Measurements from ENCODE around the gene ARHGEF6.
A peak's percentile ranks its signal among the peaks of the same experiment; 100 is the strongest.

Gene ARHGEF6

DNA sequence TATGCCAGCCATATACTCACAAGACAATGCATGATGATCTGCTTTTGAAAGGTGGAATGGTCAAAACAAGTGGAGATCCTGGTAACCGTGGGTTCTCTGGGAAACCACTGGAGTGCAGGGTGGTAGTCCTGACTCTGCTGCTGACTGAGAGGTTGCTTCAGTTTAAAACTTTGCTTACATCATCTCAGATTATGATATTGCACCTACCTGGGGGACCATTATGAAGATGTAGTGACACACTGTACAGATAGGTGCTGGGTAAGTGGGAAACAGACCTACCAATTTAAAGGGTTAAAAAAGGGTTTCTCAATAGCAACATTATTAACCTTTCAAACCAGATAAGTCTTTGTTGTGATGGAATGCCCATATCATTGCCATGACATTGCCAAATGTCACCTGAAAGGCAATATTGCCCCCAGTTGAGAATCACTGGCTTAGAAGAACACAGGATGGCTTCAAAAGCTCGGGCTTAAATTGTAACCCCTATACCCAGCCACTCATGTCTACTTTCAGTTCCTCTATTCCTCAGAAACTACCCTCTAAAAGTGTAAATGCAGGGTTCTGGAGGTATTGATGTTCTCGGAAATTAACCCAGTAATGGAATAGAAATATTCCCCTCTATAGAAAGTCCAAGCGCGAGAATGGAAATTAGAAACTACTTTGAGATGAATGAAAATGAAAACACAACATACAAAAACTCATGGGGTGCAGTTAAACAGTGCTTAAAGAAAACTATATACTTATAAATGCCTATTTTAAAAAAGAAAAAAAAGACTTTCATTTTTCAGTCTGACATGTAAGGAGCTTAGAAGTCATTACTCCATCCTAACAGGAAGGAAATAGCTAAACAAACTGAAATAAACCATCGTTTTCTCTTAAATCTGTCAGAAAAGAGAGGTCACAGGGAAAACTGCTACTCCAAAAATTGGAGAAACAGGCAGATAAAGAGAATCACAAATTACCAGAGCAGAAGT is 65.8 kb downstream of the ARHGEF6 start:
- Histone ChIP-seq H3K4me3 (ENCODE audit: low read length) (peak overlapping the region; percentile 34), H3F3A (ENCODE audit: control insufficient read depth, insufficient read depth) (no peaks in the 10 kb centered on the region), H3K4me2 (ENCODE audit: low read length) (peak overlapping the region; percentile 55), H3K9me2 (replicated peaks; ENCODE audit: control insufficient read depth, low read length) (no peaks in the 10 kb centered on the region), H3K4me1 (ENCODE audit: control insufficient read depth, low read length) (peaks cover 26% of the 10 kb centered on the region), H3K9me3 (ENCODE audit: control insufficient read depth, insufficient read depth, low read length) (no peaks in the 10 kb centered on the region), H3K79me2 (ENCODE audit: control insufficient read depth, low read length) (no peaks in the 10 kb centered on the region), H3K27ac (ENCODE audit: low read depth, low read length) (peak overlapping the region; percentile 18; the same call in 1 of the 2 replicates), H3K27me3 (ENCODE audit: control insufficient read depth, low read length) (no peaks in the 10 kb centered on the region), H3K36me3 (ENCODE audit: control insufficient read depth, low read length) (peaks cover 10% of the 10 kb centered on the region), H4K20me1 (ENCODE audit: control insufficient read depth, insufficient read depth, low read depth, low read length) (no peaks in the 10 kb centered on the region)
- TF ChIP-seq, protein P1, sequence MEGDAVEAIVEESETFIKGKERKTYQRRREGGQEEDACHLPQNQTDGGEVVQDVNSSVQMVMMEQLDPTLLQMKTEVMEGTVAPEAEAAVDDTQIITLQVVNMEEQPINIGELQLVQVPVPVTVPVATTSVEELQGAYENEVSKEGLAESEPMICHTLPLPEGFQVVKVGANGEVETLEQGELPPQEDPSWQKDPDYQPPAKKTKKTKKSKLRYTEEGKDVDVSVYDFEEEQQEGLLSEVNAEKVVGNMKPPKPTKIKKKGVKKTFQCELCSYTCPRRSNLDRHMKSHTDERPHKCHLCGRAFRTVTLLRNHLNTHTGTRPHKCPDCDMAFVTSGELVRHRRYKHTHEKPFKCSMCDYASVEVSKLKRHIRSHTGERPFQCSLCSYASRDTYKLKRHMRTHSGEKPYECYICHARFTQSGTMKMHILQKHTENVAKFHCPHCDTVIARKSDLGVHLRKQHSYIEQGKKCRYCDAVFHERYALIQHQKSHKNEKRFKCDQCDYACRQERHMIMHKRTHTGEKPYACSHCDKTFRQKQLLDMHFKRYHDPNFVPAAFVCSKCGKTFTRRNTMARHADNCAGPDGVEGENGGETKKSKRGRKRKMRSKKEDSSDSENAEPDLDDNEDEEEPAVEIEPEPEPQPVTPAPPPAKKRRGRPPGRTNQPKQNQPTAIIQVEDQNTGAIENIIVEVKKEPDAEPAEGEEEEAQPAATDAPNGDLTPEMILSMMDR (IDR thresholded peaks at IDR 0.05; ENCODE audit: low read depth, low read length, poor library complexity, severe bottlenecking): no peak
- no peak for TF ChIP-seq EZH2phosphoT487 (IDR thresholded peaks at IDR 0.05; ENCODE audit: borderline replicate concordance, low read length)

- Histone ChIP-seq H3K9me3 (ENCODE audit: control insufficient read depth, insufficient read depth, low read length) (no peaks in the 10 kb centered on the region), H3K27ac (ENCODE audit: low read depth, low read length) (no peak overlapping the region), H3K4me1 (ENCODE audit: control insufficient read depth, low read length) (peaks cover 26% of the 10 kb centered on the region), H3F3A (ENCODE audit: control insufficient read depth, insufficient read depth) (no peaks in the 10 kb centered on the region), H3K4me2 (ENCODE audit: low read length) (no peak overlapping the region), H3K27me3 (ENCODE audit: control insufficient read depth, low read length) (no peaks in the 10 kb centered on the region), H3K79me2 (ENCODE audit: control insufficient read depth, low read length) (no peaks in the 10 kb centered on the region), H3K9me2 (replicated peaks; ENCODE audit: control insufficient read depth, low read length) (no peaks in the 10 kb centered on the region), H3K4me3 (ENCODE audit: low read length) (no peak overlapping the region), H3K36me3 (ENCODE audit: control insufficient read depth, low read length) (peaks cover 17% of the 10 kb centered on the region), H4K20me1 (ENCODE audit: control insufficient read depth, insufficient read depth, low read depth, low read length) (no peaks in the 10 kb centered on the region)
- TF ChIP-seq, protein P1 (IDR thresholded peaks at IDR 0.05; ENCODE audit: low read depth, low read length, poor library complexity, severe bottlenecking): no peak
- no peak for TF ChIP-seq EZH2phosphoT487 (IDR thresholded peaks at IDR 0.05; ENCODE audit: borderline replicate concordance, low read length)
Observed at GRCh38 chrX:136712650-136713310, 68.0 kb downstream of the ARHGEF6 start.

DNA sequence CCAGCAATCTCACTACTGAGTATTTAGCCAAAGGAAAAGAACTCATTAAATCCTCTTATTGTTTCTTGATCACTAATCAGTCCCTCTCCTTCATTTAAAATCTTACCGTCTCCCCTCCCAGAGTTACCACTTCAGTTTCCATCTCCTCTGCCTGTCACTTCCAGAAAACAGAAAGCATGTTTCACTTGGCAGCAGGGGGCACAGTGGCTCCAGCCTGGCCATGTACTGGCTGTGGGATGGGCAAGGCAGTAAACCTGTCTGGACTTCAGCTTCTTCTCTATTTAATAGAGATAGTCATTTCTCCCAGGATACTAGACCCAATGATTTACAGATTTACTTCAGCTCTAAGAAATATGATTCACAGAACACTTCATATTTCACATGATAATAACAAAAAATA is 69.6 kb downstream of the ARHGEF6 start:
- H3K9me3 ChIP-seq (ENCODE audit: control insufficient read depth, insufficient read depth, low read length): no peaks in the 10 kb centered on the region
- peaks cover 31% of the 10 kb centered on the region for H3K36me3 ChIP-seq (ENCODE audit: control insufficient read depth, low read length)
- H3K4me2 ChIP-seq (ENCODE audit: low read length): no peak overlapping the region
- H3K4me1 ChIP-seq (ENCODE audit: control insufficient read depth, low read length): peaks cover 18% of the 10 kb centered on the region
- H3K9me2 ChIP-seq (replicated peaks; ENCODE audit: control insufficient read depth, low read length): no peaks in the 10 kb centered on the region
- H3K27me3 ChIP-seq (ENCODE audit: control insufficient read depth, low read length): no peaks in the 10 kb centered on the region
- H3K4me3 ChIP-seq (ENCODE audit: low read length): no peak overlapping the region
- TF ChIP-seq, protein P1 (IDR thresholded peaks at IDR 0.05; ENCODE audit: low read depth, low read length, poor library complexity, severe bottlenecking): no peak
- TF ChIP-seq EZH2phosphoT487 (IDR thresholded peaks at IDR 0.05; ENCODE audit: borderline replicate concordance, low read length): no peak
- no peak overlapping the region for H3K27ac ChIP-seq (ENCODE audit: low read depth, low read length)
- no peaks in the 10 kb centered on the region for H4K20me1 ChIP-seq (ENCODE audit: control insufficient read depth, insufficient read depth, low read depth, low read length)
- no peaks in the 10 kb centered on the region for H3K79me2 ChIP-seq (ENCODE audit: control insufficient read depth, low read length)
- H3F3A ChIP-seq (ENCODE audit: control insufficient read depth, insufficient read depth): no peaks in the 10 kb centered on the region
